Neutrophil (primary cell): ENCODE measurements around the gene CDK3.
"Not testable (repeated sequence)": the region's sequence is repeated elsewhere in the genome, so short reads cannot be mapped to it uniquely, and the experiment has no call there.

Source experiments
- H3K27ac ChIP-seq: fragments of 200-600 bp; sonication (generic); 2 replicates; pipeline ENCODE4 v1.5.1; 2016; ENCODE audit warnings: mild to moderate bottlenecking, moderate library complexity
- H3K27me3 ChIP-seq: fragments of 200-600 bp; sonication (generic); 2 replicates; pipeline ENCODE4 v1.6.0; 2016; ENCODE audit warnings: mild to moderate bottlenecking
- H3K36me3 ChIP-seq: fragments of 200-600 bp; sonication (generic); 2 replicates; pipeline ENCODE4 v1.5.1; 2017
- H3K4me1 ChIP-seq, 2 experiments: fragments of 200-600 bp in 1 of 2; sonication (generic) in 1 of 2; 1 replicate in 1 of 2; 2 replicates in 1 of 2; pipeline versions ENCODE4 v1.5.1 to v1.6.1; 2013 to 2016; ENCODE audit warnings: low read depth in 1 of 2, low read length in 1 of 2, mild to moderate bottlenecking in 1 of 2, moderate library complexity in 1 of 2; ENCODE audit not compliant: control insufficient read depth in 1 of 2, insufficient read depth in 1 of 2
- H3K4me3 ChIP-seq, 2 experiments: fragments of 200-600 bp in 1 of 2; sonication (generic) in 1 of 2; 1 replicate in 1 of 2; 2 replicates in 1 of 2; pipeline ENCODE4 v1.5.1; 2013 to 2016; ENCODE audit warnings: low read depth in 1 of 2, low read length in 1 of 2, mild to moderate bottlenecking in 1 of 2, moderate library complexity in 1 of 2
- H3K9me3 ChIP-seq: fragments of 200-600 bp; sonication (generic); 2 replicates; pipeline ENCODE4 v1.5.1; 2016
- TF ChIP-seq, protein P1 (sequence below): fragments of 200-600 bp; sonication (generic); IDR thresholded peaks from 2 replicates; pipeline ENCODE4 v1.5.1; 2016; ENCODE audit warnings: antibody characterized with exemption

The CDK3 gene

DNA sequence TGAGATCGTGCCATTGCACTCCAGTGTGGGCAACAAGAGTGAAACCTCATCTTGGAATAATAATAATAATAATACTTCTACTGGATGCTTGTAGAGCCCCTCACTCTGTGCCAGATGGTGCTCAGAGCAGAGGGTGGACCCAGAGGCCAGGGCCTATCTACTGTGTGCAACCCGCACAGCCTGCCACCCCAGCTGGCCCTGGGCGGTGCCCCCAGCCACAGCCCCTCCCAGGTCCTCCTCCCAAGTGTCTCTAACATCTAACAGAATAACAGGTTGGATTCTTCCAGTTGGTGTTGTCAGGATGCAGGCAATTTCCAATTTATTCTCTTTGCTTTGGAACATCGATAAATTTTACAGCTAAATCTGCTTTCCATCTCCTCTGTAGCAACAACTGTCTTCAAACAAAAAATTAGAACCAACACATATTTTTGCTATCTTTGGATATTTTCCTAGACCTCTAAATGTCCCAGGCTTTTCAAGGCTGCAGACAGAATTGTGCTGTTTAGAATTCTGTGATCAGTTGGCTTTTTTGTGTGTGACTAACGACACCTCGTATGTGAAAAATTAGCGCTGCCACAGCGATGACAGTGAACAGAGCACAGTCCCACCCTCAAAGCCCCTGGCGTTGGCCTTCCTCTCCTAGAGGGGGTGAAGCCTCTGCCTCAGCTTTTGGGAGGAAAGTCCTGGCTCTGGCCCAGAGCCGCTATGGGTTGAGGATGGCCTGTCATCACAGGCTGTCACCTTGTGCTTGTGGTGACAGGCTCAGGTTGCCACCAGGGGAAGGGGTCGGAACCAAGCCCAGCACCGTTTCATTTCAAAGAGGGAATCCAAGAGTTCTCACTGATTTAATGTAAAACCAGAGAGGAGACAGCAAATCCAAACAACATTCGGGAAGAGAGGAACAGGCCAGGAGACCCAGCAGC is 34.0 kb downstream of the CDK3 start:
- Histone ChIP-seq H3K36me3 (peaks cover 21% of the 10 kb centered on the region), H3K4me1 (no peaks in the 10 kb centered on the region), H3K4me3 (no peak overlapping the region), H3K27me3 (peaks cover 19% of the 10 kb centered on the region), H3K27ac (no peak overlapping the region), H3K9me3 (no peaks in the 10 kb centered on the region)
- TF ChIP-seq, protein P1, sequence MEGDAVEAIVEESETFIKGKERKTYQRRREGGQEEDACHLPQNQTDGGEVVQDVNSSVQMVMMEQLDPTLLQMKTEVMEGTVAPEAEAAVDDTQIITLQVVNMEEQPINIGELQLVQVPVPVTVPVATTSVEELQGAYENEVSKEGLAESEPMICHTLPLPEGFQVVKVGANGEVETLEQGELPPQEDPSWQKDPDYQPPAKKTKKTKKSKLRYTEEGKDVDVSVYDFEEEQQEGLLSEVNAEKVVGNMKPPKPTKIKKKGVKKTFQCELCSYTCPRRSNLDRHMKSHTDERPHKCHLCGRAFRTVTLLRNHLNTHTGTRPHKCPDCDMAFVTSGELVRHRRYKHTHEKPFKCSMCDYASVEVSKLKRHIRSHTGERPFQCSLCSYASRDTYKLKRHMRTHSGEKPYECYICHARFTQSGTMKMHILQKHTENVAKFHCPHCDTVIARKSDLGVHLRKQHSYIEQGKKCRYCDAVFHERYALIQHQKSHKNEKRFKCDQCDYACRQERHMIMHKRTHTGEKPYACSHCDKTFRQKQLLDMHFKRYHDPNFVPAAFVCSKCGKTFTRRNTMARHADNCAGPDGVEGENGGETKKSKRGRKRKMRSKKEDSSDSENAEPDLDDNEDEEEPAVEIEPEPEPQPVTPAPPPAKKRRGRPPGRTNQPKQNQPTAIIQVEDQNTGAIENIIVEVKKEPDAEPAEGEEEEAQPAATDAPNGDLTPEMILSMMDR, result no peak

DNA sequence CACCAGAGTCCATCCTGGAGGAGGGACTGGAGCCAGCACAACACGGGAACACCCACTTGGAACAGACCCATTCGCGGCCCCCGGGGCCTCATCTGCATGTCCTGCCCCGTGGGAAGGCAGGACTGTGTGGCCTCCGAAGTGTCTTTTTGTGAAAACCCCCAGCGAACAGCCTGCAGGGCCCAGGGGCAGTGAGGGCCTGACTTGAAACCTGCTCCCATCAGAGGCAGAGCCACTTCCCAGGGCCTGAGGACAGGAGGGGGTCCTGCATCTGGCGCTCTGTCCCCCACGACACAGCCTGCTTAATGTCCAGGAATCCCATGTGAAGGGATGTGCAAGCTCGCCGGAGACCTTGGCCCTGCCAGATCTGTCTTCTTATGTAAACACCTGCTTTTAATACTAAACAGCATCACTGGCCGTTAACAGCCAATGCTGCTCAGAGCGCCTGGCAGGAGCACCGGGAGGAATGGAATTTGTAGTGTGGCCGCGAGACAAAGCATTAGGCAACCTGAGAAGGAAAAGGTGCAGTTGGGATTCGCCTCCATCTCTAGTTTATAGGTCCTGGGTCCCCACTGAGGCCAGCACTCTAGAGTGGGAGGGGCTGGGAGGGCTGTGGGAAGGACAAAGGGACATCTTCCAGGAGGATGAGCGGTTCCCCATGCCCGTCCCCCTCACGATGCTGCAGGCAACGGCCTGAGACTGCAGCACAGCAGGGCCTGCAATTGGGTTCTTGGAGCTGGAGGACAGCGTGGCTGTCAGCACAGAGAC is 36.0 kb downstream of the CDK3 start:
- TF ChIP-seq, protein P1, result no peak
- H3K36me3 ChIP-seq, result peaks cover 41% of the 10 kb centered on the region
- no peak overlapping the region for H3K4me3 ChIP-seq
- no peaks in the 10 kb centered on the region for H3K4me1 ChIP-seq
- H3K27me3 ChIP-seq, result peaks cover 10% of the 10 kb centered on the region
- no peak overlapping the region for H3K27ac ChIP-seq
- H3K9me3 ChIP-seq, result no peaks in the 10 kb centered on the region

DNA sequence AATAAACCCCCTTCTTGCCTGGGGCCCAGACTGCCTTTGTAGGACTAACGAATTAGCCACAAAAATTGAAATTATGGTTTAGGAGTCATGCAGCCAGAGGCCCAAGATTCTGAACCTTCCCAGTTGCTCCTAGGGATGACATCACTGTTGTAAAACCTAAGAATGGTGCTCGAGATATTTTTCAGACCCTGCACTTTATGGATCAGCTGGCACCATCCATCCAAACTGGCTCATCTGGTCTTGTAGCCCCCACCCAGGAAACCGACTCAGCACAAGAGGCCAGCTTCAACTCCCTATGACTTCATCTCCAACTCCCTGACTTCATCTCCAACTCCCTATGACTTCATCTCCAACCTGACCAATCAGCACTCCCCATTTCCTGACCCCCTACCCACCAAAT is 37.4 kb downstream of the CDK3 start:
- Histone ChIP-seq H3K27ac (no peak overlapping the region), H3K4me3 (no peak overlapping the region), H3K27me3 (peaks cover under 1% of the 10 kb centered on the region), H3K9me3 (no peaks in the 10 kb centered on the region), H3K4me1 (no peaks in the 10 kb centered on the region), H3K36me3 (peaks cover 55% of the 10 kb centered on the region)
- TF ChIP-seq, protein P1, result no peak

DNA sequence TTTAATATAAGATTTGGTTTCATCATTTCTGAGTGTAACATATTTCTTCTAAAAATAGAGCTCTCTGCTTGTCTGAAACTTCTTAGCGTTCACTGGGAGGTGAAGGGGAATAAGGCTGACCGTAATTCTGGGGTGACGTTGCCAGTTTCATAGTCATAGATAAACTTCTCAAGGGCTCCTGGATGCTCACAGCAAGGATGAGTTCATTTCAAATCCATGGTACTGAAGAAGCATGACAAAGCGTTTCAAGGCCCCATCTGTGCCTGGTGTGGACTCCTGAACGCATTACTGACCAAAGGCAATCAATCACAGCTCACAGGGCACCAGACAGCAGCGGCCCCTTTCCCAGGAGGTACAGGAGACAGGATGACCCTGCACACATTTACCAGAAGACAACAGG is 38.5 kb downstream of the CDK3 start:
- TF ChIP-seq, protein P1, result no peak
- no peaks in the 10 kb centered on the region for H3K27me3 ChIP-seq
- H3K36me3 ChIP-seq, result peaks cover 66% of the 10 kb centered on the region
- no peak overlapping the region for H3K27ac ChIP-seq
- H3K4me3 ChIP-seq, result no peak overlapping the region
- no peaks in the 10 kb centered on the region for H3K4me1 ChIP-seq
- no peaks in the 10 kb centered on the region for H3K9me3 ChIP-seq

DNA sequence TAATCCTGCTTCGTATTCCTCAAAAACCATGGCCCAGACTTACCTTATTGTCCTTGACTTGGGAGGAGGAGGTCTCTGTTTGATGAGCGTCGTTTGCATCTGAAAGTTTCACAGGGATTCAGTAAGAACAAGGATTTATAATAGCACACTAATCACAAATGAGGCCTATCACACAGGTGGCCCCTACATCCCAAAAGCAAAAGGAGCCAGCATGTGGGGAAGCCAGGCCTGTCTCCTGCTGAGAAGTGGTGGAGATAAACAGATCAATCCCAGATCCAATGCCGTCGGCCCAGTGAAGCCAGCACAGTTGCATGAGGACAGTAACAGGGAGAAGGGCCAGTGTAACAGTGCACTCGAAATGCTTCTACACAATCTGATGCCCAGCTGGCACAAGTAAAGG is 39.7 kb downstream of the CDK3 start:
- Histone ChIP-seq H3K36me3 (peaks cover 78% of the 10 kb centered on the region), H3K4me1 (no peaks in the 10 kb centered on the region), H3K9me3 (no peaks in the 10 kb centered on the region), H3K27me3 (no peaks in the 10 kb centered on the region), H3K27ac (no peak overlapping the region), H3K4me3 (no peak overlapping the region)
- TF ChIP-seq, protein P1, result no peak

DNA sequence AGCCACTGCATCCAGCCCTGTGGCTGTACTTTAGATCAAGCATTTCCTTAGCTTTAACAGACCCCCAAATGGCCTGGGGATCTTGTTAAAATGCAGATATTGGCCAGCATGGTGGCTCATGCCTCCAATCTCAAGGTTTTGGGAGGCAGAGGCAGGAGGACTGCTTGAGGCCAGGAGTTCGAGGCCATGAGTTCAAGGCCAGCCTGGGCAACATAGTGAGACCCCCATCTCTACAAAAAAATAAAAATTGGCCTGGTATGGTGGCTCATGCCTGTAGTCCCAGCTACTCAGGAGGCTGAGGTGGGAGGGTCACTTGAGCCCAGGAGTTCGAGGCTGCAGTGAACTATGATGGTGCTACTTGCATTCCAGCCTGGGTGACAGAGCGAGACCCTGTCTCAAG is 42.2 kb downstream of the CDK3 start:
- not testable (repeated sequence) for H3K4me1 ChIP-seq, H3K9me3 ChIP-seq, H3K27me3 ChIP-seq, H3K27ac ChIP-seq, H3K4me3 ChIP-seq
- peaks cover 99% of the 10 kb centered on the region for H3K36me3 ChIP-seq

DNA sequence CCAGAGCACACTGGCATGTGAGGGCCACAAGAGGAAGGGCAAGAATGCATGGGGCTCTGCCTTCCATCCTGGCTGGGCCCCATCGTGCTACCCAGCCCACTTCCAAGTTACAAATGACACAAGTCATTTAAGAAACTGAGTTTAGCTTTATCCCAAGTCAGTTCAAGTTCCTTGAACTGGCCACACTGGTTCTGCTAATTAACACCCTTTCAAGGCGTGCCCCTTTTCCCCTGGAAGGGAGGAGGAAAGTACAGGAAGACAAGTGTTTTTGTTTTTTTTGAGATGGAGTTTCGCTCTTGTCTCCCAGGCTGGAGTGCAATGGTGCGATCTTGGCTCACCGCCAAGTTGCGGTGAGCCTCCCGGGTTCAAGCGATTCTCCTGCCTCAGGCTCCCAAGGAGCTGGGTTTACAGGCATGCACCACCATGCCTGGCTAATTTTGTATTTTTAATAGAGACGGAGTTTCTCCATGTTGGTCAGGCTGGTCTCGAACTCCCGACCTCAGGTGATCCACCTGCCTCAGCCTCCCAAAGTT is 43.9 kb downstream of the CDK3 start:
- peaks cover 99% of the 10 kb centered on the region for H3K36me3 ChIP-seq
- not testable (repeated sequence) for H3K9me3 ChIP-seq, H3K4me1 ChIP-seq, H3K27ac ChIP-seq, H3K27me3 ChIP-seq, H3K4me3 ChIP-seq
